ENCODE measurements around the gene SERINC2.

Gene SERINC2

GRCh38 chr1:31380181-31380580, 32.8 kb upstream of the SERINC2 start:
- no peaks in the 10 kb centered on the region for H3K4me1 ChIP-seq (ENCODE audit: low read length)
- no peak for DNase-seq
- H2AFZ ChIP-seq (ENCODE audit: low read length): no peak overlapping the region
- no peaks in the 10 kb centered on the region for H3K79me2 ChIP-seq (ENCODE audit: low read length)
- no peaks in the 10 kb centered on the region for H3K9me3 ChIP-seq (replicated peaks; ENCODE audit: insufficient read depth, low read length)
- no peaks in the 10 kb centered on the region for H3F3A ChIP-seq (ENCODE audit: insufficient read depth, low read length)
- no peaks in the 10 kb centered on the region for H4K20me1 ChIP-seq (ENCODE audit: insufficient read depth, low read length)
- TF ChIP-seq, protein P1, sequence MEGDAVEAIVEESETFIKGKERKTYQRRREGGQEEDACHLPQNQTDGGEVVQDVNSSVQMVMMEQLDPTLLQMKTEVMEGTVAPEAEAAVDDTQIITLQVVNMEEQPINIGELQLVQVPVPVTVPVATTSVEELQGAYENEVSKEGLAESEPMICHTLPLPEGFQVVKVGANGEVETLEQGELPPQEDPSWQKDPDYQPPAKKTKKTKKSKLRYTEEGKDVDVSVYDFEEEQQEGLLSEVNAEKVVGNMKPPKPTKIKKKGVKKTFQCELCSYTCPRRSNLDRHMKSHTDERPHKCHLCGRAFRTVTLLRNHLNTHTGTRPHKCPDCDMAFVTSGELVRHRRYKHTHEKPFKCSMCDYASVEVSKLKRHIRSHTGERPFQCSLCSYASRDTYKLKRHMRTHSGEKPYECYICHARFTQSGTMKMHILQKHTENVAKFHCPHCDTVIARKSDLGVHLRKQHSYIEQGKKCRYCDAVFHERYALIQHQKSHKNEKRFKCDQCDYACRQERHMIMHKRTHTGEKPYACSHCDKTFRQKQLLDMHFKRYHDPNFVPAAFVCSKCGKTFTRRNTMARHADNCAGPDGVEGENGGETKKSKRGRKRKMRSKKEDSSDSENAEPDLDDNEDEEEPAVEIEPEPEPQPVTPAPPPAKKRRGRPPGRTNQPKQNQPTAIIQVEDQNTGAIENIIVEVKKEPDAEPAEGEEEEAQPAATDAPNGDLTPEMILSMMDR (IDR thresholded peaks at IDR 0.05; ENCODE audit: low read length): no peak
- no peak for TF ChIP-seq EZH2 (optimal IDR thresholded peaks at IDR 0.05; ENCODE audit: low read depth, low read length)
- no peak for TF ChIP-seq EZH2phosphoT487 (IDR thresholded peaks at IDR 0.05; ENCODE audit: low read length)
- H3K36me3 ChIP-seq (replicated peaks; ENCODE audit: insufficient read depth, low read length): no peaks in the 10 kb centered on the region
- H3K4me3 ChIP-seq (ENCODE audit: low read length): no peak overlapping the region
- no peaks in the 10 kb centered on the region for H3K9me2 ChIP-seq (replicated peaks; ENCODE audit: insufficient read depth, low read length)
- no peaks in the 10 kb centered on the region for H3K27me3 ChIP-seq (replicated peaks; ENCODE audit: insufficient read depth, low read length)
- no peak overlapping the region for H3K9ac ChIP-seq (ENCODE audit: low read length)
- H3K27ac ChIP-seq (ENCODE audit: low read length): no peak overlapping the region
- H3K4me2 ChIP-seq (ENCODE audit: low read depth, low read length): no peak overlapping the region

GRCh38 chr1:31381394-31382294, 31.4 kb upstream of the SERINC2 start:
- Histone ChIP-seq H3K4me2 (ENCODE audit: low read depth, low read length) (no peak overlapping the region), H3K9me2 (replicated peaks; ENCODE audit: insufficient read depth, low read length) (no peaks in the 10 kb centered on the region), H3K27me3 (replicated peaks; ENCODE audit: insufficient read depth, low read length) (no peaks in the 10 kb centered on the region), H3K27ac (ENCODE audit: low read length) (no peak overlapping the region), H3F3A (ENCODE audit: insufficient read depth, low read length) (no peaks in the 10 kb centered on the region), H3K36me3 (replicated peaks; ENCODE audit: insufficient read depth, low read length) (no peaks in the 10 kb centered on the region), H3K4me3 (ENCODE audit: low read length) (no peak overlapping the region), H4K20me1 (ENCODE audit: insufficient read depth, low read length) (no peaks in the 10 kb centered on the region), H3K9me3 (replicated peaks; ENCODE audit: insufficient read depth, low read length) (no peaks in the 10 kb centered on the region), H2AFZ (ENCODE audit: low read length) (no peak overlapping the region), H3K4me1 (ENCODE audit: low read length) (no peaks in the 10 kb centered on the region), H3K9ac (ENCODE audit: low read length) (no peak overlapping the region), H3K79me2 (ENCODE audit: low read length) (no peaks in the 10 kb centered on the region)
- DNase-seq: no peak
- TF ChIP-seq, protein P1 (IDR thresholded peaks at IDR 0.05; ENCODE audit: low read length): no peak
- TF ChIP-seq EZH2phosphoT487 (IDR thresholded peaks at IDR 0.05; ENCODE audit: low read length) (no peak), EZH2 (optimal IDR thresholded peaks at IDR 0.05; ENCODE audit: low read depth, low read length) (no peak)

DNA sequence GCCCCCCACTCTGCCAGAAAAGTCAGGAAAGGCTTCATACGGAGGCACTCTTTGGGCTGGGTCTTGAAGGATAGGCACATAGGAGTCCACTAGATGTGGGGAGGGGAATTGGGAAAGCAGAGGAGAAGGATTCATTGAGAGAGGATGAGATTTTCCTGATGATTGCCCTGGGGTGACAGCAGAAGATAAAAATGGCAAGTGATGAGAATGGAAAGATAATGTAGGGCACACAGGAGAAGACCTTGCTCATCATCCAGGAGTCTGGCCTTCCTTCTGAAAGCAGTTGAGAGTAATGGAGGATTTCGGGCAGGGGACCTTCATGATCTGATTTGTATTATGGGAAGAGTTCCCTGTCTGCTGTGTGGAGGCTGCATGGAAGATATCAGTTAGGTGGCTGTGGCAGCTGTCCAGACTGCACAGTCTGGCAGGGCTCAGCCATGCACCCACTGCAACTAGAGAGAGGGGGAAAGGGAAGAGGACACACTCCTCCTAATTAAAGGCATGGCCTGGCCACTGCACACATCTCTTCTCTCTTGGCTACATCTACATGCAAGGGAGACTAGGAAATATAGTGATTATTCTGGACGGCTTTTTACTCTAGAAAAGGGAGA, 30.5 kb upstream of the SERINC2 start:
- Histone ChIP-seq H3K9ac (ENCODE audit: low read length) (no peak overlapping the region), H3K4me3 (ENCODE audit: low read length) (no peak overlapping the region), H3K27ac (ENCODE audit: low read length) (no peak overlapping the region), H3K36me3 (replicated peaks; ENCODE audit: insufficient read depth, low read length) (no peaks in the 10 kb centered on the region), H3K4me1 (ENCODE audit: low read length) (no peaks in the 10 kb centered on the region), H3K9me3 (replicated peaks; ENCODE audit: insufficient read depth, low read length) (no peaks in the 10 kb centered on the region), H3F3A (ENCODE audit: insufficient read depth, low read length) (no peaks in the 10 kb centered on the region), H3K4me2 (ENCODE audit: low read depth, low read length) (no peak overlapping the region), H2AFZ (ENCODE audit: low read length) (no peak overlapping the region), H3K79me2 (ENCODE audit: low read length) (no peaks in the 10 kb centered on the region), H3K27me3 (replicated peaks; ENCODE audit: insufficient read depth, low read length) (no peaks in the 10 kb centered on the region), H3K9me2 (replicated peaks; ENCODE audit: insufficient read depth, low read length) (no peaks in the 10 kb centered on the region), H4K20me1 (ENCODE audit: insufficient read depth, low read length) (no peaks in the 10 kb centered on the region)
- TF ChIP-seq EZH2 (optimal IDR thresholded peaks at IDR 0.05; ENCODE audit: low read depth, low read length) (no peak), EZH2phosphoT487 (IDR thresholded peaks at IDR 0.05; ENCODE audit: low read length) (no peak)
- TF ChIP-seq, protein P1 (IDR thresholded peaks at IDR 0.05; ENCODE audit: low read length): no peak
- DNase-seq: no peak
